NCI-H446 treated with DMSO at 0.1 percent for 48 hours (cell line): ENCODE results near the gene PSMA2.
"Not testable (repeated sequence)": the region's sequence is repeated elsewhere in the genome, so short reads cannot be mapped to it uniquely, and the experiment has no call there.

Experiments
- DNase-seq: peaks from one replicate; lab custom pipeline; 2025; lab: John Stamatoyannopoulos, UW

The PSMA2 gene

DNA sequence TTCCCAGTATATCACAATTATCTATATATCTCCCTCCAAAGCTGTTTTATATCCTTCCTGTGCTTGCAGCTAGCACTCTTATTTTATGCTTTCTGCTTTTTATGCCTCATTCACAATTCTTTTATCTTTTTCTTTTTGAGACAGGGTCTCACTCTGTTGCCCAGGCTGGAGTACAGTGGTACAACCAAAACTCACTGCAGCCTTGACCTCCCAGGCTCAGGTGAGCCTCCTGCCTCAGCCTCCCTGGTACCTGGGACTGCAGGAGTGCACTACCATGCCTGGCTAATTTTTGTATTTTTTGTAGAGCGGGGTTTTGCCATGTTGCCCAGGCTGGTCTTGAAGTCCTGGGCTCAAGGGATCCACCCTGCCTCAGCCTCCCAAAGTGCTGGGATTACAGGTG lies 25.8 kb downstream of the PSMA2 start:
- DNase-seq: no peak

DNA sequence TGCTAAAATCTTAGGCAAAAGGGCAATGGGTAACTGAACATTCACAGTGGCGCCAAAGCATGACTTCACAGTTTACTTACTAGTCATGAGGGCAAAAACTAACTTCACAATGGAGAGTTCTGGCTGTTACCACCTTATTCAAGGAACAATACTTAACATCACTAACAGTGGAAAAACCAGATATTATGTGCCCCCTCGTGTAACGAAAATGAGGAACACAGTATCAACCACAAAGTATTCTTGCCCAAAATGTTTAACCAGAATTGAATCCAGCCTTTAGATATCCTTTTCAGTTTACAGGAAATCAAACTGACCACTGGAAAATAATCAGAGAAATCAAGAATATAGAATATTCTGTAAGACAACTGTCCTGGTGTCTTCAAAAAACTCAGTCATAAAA lies 29.6 kb downstream of the PSMA2 start:
- DNase-seq: no peak

DNA sequence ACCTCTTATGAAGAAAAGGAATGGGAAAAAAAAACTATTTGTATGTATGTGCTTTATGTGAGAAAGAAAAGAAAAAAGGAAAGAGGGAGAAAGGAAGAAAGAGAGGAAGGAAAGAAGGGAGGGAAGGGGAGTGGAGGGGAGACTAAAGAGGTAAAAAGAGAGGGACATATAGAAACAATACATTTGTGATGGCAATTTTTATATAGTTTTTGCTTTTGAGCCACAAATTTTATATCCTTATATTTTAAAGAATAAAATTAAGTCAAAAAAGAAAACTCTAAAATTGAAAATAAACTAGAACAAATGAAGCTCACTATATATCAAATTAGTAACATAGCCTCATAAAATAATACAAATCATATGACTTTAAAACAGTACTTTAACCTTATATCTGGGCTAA lies 31.1 kb downstream of the PSMA2 start:
- DNase-seq: no peak

DNA sequence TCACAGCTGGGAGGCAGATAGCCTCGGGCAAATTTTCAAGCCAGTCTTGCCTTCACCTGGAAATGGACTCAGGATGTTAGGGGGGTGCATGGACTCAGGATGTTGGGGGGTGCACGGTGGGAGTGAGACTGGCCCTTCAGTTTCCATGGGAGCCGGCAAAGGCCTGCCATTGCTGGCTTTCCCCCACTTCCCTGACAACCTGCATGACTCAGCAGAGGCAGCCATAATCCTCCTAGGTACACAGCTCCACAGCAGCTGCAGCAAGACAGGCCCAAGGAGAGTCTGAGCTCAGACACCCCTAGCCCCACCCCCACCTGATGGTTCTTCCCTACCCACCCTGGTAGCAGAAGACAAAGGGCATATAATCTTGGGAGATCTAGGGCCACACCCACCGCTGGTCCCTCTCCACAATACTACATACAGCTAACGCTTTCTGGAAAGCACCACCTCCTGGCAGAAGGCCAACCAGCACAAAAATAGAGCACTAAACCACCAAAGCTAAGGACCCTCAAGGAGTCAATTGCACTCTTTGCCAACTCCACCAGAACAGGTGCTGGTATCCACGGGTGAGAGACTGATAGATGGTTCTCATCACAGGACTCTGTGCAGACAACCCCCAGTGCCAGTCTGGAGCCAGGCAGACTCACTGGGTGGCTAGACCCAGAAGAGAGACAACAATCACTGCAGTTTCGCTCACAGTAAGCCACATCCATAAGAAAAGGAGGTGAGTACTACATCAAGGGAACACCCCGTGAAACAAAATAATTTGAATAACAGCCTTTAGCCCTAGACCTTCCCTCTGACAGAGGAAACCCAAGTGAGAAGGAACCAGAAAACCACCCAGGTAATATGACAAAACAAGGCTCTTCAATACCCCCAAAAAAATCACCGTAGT lies 38.4 kb downstream of the PSMA2 start:
- no peak for DNase-seq

DNA sequence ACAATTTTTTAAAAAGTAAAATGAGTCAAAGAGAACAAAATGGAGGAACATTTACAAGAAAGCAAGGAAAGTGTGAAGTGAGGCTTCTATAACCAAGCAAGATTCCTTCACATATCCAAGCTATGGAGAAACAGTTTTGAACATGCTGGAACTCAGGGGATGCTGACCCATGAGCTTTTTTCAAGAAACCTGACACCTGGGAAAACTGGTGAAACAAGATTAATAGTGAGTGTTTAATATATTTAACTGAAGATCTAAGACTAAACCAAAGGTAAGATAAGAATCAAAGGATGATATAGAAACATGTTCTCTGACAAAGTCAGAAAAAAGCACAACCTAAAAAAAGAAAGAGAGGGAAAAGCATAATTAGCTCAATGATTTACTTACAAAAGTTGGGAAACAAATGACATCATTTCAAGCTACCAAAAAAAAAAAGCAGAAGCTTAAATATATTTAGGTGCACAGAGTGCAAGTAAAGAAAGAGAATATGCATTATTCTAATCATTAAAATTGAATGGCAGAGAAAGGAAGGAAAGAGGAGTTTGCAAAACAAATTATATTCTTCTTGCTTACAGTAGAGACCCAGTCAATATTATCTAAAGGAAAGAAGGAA lies 45.0 kb downstream of the PSMA2 start:
- DNase-seq: no peak

DNA sequence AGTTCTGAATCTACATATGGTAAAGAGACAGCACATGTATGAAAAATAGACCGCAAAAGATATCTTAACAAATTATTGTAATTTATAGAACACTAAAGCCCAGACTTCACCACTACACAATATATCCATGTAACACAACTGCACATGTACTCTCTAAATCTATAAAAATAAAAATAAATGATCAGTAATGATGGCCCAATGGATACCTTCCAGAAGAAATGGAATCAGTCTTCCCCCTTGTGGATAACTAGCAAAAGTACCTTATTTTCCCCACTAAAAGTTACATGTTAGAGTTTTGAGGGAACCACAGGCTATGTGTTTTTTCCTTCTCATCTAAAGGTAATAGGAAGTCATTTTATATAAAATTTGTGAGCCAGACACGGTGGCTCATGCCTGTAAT lies 45.8 kb downstream of the PSMA2 start:
- DNase-seq: no peak

DNA sequence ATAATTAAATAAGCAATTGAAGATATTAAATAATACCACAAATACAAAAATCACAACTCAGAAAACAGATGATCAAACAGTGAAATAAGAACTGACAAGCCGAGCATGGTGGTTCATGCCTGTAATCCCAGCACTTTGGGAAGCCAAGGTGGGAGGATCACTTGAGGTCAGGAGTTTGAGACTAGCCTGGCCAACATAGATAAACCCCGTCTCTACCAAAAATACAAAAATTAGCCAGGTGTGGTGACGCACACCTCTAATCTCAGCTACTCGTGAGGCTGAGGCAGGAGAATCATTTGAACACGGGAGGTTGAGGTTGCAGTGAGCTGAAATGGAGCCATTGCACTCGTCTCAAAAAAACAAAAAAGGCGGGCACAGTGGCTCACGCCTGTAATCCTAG lies 46.8 kb downstream of the PSMA2 start:
- not testable (repeated sequence) for DNase-seq

DNA sequence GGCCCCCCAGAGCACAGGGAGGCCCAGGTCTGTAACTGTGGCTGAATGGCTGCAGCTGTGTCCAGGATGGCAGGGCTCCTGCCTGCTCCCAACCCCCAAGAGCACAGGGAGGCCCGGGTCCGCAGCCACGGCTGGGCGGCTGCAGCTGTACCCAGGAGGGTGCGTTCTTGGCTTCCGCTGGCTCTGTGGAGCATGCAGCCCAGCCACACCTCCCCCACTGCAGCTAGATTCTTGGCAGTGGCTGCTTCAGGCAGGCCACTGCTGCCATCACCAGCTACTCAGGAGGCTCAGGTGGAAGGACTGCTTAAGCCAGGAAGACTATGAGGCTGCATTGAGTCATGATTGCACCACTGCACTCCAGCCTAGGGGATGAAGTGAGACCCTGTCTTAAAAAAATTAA lies 48.0 kb downstream of the PSMA2 start:
- DNase-seq: no peak

DNA sequence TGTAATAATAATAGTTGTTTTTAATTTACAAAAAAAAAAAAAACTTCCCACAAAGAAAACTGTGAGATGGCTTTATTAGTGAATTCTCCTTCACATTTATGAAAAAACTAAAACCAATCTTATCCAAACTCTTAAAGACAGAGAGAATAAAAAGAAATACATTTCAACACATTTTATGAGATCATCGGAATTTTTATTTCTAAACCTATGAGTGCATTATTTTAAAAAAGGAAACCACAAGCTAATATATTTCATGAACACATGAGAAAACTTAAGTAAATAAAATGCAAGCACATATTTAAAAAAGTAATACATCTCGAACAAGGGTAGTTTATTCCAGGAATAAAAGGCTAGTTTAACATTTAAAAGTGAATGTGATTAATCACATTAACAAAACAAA lies 51.6 kb downstream of the PSMA2 start:
- no peak for DNase-seq

DNA sequence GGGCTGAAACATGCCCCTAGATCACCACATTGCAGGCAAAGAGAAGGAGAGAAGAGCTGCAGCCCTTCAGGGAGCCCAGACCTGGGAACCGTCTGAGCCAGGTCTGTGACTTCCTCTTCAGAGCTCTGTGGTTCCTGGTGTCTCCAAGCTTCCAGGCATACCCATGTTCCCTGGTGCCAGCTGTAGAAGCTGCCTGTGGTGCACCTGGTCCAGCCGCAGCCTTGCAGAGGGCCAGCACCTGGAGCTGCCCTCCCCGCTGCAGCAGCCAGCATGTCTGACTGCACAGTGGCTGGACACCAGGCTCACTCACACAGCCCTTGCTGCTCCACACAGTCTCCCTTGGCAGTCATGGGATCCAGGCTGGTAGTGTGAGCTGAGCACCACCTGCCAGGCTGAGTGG lies 53.7 kb downstream of the PSMA2 start:
- DNase-seq: no peak

DNA sequence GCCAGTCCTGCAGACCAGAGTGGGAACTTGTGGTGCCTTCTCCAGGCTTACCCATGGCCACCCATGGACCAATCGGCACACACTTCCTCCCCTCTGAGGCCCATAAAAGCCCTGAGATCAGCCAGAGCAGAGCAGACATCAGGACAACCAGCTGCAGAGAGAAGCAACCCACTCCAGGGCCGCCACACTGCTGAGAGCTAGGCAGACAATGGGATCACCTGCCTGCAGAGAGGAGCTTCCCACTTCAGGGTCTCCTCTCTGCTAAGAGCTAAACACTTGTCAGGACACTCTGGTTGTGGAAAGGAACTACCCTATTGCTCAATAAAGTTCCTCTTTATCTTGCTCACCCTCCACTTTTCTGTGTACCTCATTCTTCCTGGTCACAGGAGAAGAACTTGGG lies 54.1 kb downstream of the PSMA2 start:
- no peak for DNase-seq

DNA sequence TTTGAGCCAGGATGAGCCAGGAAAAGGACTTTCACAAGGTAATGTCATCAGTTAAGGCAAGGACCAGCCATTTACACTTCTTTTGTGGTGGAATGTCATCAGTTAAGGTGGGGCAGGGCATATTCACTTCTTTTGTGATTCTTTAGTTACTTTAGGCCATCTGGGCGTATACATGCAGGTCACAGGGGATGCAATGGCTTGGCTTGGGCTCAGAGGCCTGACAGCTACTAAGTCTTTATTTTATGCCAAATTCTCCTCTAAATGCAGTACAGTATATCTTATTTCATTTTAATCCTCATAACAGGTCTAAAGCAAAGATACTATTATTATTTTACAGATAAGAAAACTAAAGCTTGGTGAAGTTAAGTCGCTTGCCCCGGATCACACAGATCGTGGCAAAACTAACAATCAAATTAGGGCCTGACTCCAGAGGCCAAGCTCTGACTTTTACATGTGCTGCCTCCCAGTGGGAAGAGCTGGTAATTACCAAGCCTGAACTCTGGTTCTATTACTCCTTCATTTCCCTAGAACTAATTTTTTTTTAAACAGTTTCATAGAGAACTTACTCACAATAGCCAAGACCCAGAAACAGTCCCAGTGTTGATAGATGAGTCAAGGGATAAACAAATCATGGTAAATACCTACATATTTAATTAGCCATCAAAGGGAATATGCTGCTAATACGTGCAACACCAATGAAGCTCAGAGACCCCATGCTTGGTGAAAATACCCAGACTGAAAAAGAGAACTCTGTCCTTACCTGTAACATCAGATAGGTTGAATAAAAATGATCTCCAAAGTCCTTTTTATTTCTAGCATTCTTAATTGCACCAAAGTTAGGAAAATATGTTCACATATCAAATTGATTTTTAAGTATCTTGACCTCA lies 55.5 kb downstream of the PSMA2 start:
- peak; percentile 11 for DNase-seq

DNA sequence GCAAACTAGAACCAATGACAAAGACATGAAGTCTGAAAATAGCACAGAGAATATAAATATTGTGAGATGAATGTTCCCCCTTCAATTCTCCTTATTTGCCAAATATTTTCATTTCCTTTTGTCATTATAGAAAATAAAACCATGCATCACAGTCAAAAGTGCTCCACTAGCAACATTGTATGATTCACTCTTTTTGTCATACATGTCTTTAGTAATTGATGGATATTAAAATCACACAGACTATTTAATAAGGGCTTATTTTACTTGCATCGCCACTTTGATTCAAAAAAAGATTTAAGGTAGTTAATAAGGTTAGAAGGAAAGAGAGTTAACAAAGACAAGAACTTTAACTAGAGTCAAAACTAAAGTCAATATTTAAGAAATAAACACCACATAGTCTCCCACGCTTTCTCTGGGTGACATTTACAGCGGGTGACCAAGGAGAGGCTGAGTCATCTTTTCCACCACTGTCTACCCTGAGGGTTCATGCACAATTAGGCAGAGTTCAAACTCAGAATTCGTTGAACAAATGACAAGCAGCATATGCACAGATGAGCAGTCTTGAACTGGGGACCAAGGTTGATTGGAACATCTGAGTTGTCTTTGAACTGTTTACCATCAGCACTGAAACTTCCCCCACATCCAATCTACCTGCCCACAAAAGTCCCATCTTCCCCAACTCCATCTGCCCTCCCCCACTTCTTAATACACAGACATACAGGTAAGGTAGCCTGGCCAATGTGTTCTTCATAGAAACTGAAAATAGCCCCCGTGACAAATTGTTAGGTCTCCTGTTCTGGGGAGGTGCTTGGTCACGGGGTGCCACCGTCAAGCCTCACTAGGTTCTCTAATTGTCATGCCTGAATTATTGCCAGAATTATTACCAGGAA lies 62.6 kb downstream of the PSMA2 start:
- DNase-seq: no peak

DNA sequence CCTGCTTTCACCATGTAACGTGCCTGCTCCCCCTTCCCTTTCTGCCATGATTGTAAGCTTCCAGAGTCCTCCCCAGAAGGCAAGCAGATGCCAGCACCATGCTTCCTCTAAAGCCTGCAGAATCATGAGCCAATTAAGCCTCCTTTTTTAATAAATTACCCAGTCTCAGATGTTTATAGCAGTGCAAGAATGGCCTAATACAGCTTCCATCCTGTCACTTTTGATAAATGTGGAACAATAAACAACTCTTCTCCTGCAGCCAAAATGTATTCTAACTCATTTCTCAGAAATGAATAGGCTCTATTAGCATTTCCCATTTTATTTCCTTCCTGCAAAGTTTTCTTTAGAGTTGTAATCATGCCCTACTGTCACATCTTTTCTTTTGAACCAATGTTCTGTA lies 63.5 kb downstream of the PSMA2 start:
- DNase-seq: no peak
